HG03095 (cell line): ENCODE measurements around the gene GRIN1.

Experiments
- ATAC-seq: cut with Tn5 transposase; IDR thresholded peaks from one replicate; pipeline ENCODE4 v1.9.1; 2021; ENCODE audit warnings: moderate library complexity; ENCODE audit not compliant: unreplicated experiment

GRIN1 gene

DNA sequence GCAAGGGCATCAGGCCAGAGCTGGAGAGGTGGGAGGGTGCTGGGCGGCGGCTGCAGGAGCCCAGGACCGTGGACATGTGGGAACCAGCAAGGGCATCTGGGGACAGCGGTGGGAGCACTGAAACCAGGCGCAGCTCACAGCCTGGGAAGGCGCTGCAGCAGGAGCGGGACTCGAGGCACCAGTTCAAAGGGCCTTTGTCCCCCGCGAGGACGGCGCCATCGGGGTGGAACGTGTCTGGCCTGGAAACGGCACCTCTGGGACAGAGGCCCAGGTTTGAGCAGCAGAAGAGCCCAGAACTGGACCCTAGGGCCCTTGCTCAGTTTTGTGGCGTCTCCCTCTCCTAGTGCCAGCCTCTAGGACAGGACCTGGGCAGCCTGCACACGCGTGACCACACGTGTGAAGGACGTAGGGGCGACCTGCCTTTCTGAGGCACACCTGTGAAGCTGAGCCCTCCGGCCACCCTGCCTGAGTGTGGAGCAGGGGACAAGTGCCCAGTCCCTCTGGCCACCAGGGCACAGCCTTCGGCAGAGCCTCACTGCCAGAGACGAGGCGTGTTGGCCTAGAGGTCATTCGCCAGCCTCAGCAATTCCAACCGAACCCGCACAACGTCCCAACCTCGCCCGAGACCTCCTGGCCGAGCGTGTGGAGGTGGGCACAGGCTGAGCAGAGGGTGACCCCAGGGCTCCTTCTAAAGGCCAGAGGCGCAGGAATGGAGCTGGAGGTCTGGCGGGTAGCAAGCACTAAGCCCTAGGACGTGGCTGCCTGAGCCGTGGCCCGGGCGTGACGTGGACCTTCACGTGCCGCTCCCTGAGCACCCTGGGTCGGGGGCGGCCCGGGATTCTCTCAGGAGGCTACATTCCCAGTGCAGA, 35.1 kb downstream of the GRIN1 start:
- no peak for ATAC-seq

- ATAC-seq, result no peak
Measured at GRCh38 chr9:137174722-137175293, 35.9 kb downstream of the GRIN1 start.

DNA sequence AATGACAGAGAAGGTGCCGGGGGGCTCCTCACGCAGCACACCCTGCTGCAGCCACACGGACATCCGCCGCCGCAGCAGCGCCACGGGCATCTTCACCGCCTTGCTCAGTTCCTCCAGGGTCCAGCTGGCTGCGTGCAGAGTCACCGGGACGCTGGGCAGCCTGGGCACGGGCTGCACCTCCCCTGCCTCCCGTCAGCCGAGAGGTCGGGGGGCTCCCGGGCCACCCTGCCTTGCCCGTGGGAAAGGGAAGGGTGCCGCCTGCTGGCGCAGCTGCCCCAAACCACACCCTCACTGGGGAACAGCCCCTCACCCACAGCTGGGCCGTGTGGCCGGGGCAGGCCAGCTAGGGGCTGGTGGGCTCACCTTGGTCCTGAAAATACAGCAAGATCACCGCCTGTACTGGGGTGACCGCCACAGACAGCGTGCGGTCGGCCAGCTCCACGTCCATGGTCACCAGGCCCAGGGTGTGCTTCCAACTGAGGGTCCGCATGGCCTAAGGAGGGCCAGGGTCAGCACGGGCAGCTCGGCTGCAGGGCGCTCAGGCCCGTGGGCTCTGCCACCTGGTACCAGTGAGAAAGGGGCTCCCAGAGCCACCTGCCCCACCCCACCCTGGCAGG, 36.5 kb downstream of the GRIN1 start:
- no peak for ATAC-seq

- no peak for ATAC-seq
Measured at GRCh38 chr9:137176302-137177182, 37.6 kb downstream of the GRIN1 start.

- ATAC-seq, result no peak
Measured at GRCh38 chr9:137178201-137178938, 39.4 kb downstream of the GRIN1 start.

DNA sequence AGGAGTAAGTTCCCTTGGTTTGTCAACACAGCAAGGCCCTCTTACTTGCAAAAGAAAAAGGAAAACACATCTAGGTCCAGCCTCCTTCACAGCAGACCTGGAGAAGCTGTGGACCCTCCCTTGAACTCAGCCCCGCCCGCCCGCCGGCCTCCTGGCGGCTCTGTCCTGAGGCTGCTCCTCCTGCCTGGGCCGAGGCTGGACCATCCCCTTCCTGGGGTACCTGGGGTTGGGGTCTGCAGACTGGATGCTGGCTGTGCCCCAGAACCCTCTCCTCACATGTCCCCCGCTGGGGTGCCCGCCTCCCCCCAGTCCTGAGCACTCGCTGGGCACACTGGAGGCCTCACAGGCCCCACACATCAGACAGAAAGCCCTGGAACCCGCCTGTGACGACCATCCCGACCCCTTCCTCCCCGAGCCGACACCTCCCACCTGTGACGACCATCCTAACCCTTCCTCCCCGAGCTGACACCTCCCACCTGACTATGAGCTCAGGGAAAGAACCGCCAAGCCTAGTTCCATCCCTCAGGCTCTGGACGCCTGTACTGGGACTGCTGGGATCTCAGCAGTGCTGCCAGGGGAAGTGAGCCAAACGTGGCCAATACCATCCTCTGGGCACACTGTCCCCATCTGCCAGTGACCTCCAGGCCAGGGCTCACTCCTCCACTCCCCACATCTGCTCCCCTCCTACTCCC, 40.1 kb downstream of the GRIN1 start:
- no peak for ATAC-seq

DNA sequence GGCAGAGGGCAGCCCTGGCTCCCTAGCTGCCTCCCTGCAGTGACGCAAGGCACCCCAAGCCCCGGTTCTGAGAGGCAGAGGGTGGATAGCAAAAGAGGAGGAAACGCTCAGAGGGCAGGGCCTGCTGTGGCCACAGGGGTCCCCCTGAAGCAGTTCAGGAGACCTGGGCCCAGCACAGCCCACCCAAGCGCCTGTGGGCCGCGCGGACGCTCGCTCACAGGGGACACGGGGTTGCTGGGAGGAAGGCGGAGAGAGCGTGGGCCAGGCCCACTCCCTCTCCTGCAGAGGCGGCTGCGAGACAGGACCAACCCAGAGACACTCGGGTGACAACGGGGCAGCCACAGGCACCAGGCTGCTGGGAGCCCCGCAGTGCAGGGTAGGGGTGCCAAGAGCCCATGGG, 40.8 kb downstream of the GRIN1 start:
- ATAC-seq, result no peak

DNA sequence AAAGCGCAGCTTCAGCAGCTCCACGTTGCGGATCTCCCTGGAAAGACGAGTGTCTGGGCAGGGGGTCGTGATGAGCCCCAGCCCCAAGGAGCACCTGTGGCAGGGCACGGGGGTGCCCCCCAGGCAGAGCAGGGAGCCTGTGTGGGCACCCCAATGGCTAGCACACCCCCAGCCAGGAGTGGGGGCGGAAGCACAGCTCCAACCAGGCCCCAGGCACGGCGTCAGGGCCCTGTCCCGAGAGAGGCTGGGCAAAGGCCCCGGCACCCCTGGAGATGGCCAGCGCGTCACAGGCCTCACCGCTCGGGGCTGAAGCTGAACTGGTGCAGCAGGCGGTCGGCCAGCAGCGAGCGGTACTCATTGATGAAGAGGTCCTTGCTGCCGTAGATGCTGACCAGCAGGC, 41.5 kb downstream of the GRIN1 start:
- ATAC-seq, result no peak

DNA sequence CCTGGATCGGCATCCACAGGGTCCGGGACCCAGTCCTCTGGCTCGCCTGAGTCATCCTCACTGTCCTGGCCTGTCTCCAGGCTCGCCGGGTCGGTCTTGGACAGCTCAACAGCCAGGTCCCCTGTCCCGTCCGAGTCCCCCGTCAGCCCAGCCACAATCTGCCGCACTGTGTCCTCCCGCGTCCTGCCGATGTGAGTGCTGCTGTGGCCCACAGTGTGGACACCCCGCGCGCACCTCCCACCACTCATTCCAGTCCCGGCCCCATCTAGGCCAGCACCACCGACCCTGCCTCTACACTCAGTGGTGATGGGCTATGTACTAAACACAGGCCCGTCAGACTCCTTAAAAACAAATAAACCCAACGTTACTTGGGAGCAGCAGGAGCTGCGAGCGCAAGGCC, 42.7 kb downstream of the GRIN1 start:
- ATAC-seq, result no peak

DNA sequence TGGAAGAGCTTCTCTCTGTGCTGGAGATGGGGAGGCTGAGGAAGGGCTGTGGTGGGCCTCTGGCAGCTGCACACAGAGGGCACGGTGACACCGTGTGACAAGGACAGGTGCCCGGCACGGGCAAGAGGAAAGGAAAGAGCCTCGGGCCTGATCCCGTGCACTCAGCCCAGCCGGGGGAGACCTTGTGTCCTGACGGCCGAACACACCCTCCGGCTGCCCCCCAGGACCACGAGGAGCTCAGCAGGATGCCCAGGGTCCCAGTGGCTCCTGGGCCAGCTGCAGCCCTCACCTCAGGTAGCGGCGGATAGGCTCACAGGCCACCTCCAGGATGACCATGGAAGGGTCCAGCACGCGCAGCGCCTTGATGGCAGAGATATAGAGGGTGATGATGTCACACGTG, 43.9 kb downstream of the GRIN1 start:
- ATAC-seq, result no peak

DNA sequence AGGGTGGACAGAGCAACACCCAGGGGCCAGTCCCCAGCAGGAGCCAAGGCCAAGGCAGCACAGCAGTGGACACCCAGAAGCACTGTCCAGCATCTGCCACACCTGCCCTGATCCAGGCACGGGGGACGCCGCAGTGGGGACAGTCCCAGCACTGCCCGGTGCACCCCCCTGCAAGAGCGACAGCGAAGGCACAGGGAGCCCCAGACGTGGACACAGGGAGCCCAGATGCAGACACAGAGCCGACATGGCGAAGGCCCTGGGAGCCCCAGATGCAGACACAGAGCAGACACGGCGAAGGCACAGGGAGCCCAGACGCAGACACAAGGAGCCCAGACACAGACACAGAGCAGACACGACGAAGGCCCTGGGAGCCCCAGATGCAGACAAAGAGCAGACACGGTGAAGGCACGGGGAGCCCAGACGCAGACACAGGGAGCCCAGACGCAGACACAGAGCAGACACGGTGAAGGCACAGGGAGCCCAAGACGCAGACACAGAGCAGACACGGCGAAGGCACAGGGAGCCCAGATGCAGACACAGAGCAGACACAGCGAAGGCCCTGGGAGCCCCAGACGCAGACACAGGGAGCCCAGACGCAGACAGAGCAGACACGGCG, 45.1 kb downstream of the GRIN1 start:
- ATAC-seq, result no peak

GRCh38 chr9:137184881-137185660, 46.1 kb downstream of the GRIN1 start:
- no peak for ATAC-seq

DNA sequence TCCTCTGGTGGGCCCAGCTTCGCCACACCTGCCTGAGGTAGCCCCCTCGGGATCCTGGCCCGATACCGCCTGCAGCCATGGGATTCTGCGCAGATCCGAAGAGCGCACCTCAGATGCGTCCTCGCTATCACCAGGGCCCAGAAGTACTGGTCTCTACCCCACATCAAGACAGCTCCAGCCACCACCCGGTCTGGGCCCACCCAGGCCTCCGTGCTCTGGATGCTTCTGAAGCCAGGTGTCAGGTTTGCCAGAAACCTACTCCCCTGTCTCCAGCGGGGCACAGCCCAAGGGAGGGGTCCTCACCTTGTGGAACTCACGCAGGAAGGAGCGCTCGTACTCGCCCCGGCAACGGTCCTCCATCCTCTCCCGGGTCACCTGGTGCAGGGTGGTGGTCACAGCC, 47.0 kb downstream of the GRIN1 start:
- ATAC-seq, result no peak

- no peak for ATAC-seq
Measured at GRCh38 chr9:137186385-137186784, 47.4 kb downstream of the GRIN1 start.

GRCh38 chr9:137187386-137187785, 48.4 kb downstream of the GRIN1 start:
- ATAC-seq, result no peak

DNA sequence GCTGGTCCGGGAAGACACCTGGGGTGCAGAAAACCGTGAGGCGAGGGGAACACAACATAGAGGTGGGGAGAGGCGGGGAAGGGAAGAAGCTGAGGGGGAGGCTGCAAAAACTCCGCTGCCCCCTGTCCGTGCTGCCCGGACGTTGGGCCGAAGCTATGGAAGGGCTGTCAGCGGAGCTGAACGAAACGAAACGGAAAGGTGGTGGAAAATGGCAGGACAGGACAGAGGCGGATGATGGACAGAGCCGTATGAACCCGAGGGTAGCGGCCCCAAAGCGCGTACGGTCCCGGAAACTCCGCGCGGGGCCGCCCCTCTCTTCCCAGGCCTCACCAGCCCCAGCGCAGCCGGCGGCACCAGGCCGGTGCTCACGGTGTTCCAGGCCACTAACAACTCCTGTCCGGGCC, 49.1 kb downstream of the GRIN1 start:
- ATAC-seq, result no peak

DNA sequence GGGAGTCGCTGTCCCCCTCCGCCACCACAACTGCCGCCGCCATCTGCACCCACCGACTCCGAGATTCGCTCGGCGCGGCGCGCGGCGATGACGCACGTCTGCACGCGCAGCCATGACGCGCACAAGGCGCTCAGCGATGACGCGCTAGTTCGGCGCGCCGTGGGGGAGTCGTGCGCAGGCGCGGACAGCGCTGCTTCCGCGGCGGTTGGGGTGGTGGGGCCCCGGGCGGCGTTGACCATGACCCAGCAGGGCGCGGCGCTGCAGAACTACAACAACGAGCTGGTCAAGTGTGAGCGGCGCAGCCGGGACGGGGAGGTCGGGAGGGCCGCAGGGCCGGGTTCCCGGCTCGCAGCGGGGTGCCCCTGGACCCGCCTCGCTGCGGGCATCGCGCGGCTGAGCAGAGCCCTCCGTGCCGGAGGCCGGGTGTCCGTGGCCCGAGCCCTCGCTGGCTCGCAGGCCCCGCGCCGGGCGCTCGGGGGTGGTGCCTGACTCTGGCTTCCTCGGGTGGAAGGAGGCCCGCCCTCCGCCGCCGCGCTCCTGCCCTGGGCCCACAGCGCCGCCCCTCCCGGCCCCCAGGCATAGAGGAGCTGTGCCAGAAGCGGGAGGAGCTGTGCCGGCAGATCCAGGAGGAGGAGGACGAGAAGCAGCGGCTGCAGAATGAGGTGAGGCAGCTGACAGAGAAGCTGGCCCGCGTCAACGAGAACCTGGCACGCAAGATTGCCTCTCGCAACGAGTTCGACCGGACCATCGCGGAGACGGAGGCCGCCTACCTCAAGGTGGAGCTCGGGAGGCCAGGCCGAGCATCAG, 49.7 kb downstream of the GRIN1 start, which contains the start of the genes ANAPC2 and SSNA1:
ANAPC2 (minus strand) TSS at position 71 of the 807 bp plus-strand sequence; CDS start at position 43, 28 bp downstream.
SSNA1 (plus strand) TSS at position 187 of the 807 bp plus-strand sequence; CDS start at position 238, 51 bp downstream.
- peak; percentile 60 for ATAC-seq
